ENCODE data around the gene LEAP2.

GRCh38 chr5:132901730-132902129, 28.3 kb downstream of the LEAP2 start:
- no peak for TF ChIP-seq EGR1 (IDR thresholded peaks at IDR 0.05)
- TF ChIP-seq TCF12 (IDR thresholded peaks at IDR 0.05; ENCODE audit: low read depth) = no peak
- TF ChIP-seq TAF1 (IDR thresholded peaks at IDR 0.05; ENCODE audit: low read depth) = no peak
- no peak for TF ChIP-seq FOXM1 (IDR thresholded peaks at IDR 0.05; ENCODE audit: borderline replicate concordance, low read depth)
- no peak for TF ChIP-seq EP300 (IDR thresholded peaks at IDR 0.05; ENCODE audit: borderline replicate concordance)
- no peak for TF ChIP-seq YY1 (IDR thresholded peaks at IDR 0.05; ENCODE audit: low read depth)
- no peak for TF ChIP-seq RAD21 (IDR thresholded peaks at IDR 0.05; ENCODE audit: low read depth)
- TF ChIP-seq, protein P1, sequence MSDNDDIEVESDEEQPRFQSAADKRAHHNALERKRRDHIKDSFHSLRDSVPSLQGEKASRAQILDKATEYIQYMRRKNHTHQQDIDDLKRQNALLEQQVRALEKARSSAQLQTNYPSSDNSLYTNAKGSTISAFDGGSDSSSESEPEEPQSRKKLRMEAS (IDR thresholded peaks at IDR 0.05) = no peak
- no peak for TF ChIP-seq ZBTB7A (IDR thresholded peaks at IDR 0.05; ENCODE audit: low read depth)
- TF ChIP-seq, protein P2, sequence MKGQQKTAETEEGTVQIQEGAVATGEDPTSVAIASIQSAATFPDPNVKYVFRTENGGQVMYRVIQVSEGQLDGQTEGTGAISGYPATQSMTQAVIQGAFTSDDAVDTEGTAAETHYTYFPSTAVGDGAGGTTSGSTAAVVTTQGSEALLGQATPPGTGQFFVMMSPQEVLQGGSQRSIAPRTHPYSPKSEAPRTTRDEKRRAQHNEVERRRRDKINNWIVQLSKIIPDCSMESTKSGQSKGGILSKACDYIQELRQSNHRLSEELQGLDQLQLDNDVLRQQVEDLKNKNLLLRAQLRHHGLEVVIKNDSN (IDR thresholded peaks at IDR 0.05) = no peak
- TF ChIP-seq REST (IDR thresholded peaks at IDR 0.05; ENCODE audit: low read depth) = no peak
- no peak for TF ChIP-seq CEBPB (IDR thresholded peaks at IDR 0.05)
- TF ChIP-seq CREB1 (IDR thresholded peaks at IDR 0.05; ENCODE audit: low read depth) = no peak
- TF ChIP-seq NFIC (IDR thresholded peaks at IDR 0.05) = no peak
